ENCODE data around the gene ZDHHC14.
"Not testable (repeated sequence)": the region's sequence is repeated elsewhere in the genome, so short reads cannot be mapped to it uniquely, and the experiment has no call there.

The ZDHHC14 gene

GRCh38 chr6:157679605-157680580 lies 298.9 kb downstream of the ZDHHC14 start:
- no peak for DNase-seq

GRCh38 chr6:157681041-157681650 lies 300.2 kb downstream of the ZDHHC14 start:
- no peak for DNase-seq

GRCh38 chr6:157682856-157683481 lies 302.0 kb downstream of the ZDHHC14 start:
- DNase-seq: no peak

- no peak for DNase-seq
Observed at GRCh38 chr6:157683707-157684106, 302.7 kb downstream of the ZDHHC14 start.

GRCh38 chr6:157684620-157685299 lies 303.8 kb downstream of the ZDHHC14 start:
- DNase-seq: no peak

GRCh38 chr6:157685596-157686280 lies 304.7 kb downstream of the ZDHHC14 start:
- no peak for DNase-seq

GRCh38 chr6:157688275-157688959 lies 307.4 kb downstream of the ZDHHC14 start:
- no peak for DNase-seq

- DNase-seq: peak; percentile 58
Observed at GRCh38 chr6:157688960-157689599, 308.1 kb downstream of the ZDHHC14 start.

GRCh38 chr6:157689875-157690274 lies 308.9 kb downstream of the ZDHHC14 start:
- DNase-seq: no peak

GRCh38 chr6:157690441-157691210 lies 309.6 kb downstream of the ZDHHC14 start:
- no peak for DNase-seq

GRCh38 chr6:157691621-157692020 lies 310.6 kb downstream of the ZDHHC14 start:
- DNase-seq: not testable (repeated sequence)

GRCh38 chr6:157693867-157694266 lies 312.9 kb downstream of the ZDHHC14 start:
- DNase-seq: no peak

GRCh38 chr6:157695301-157696040 lies 314.5 kb downstream of the ZDHHC14 start:
- no peak for DNase-seq

GRCh38 chr6:157699777-157700636 lies 319.0 kb downstream of the ZDHHC14 start:
- DNase-seq: no peak

GRCh38 chr6:157706351-157706750 lies 325.4 kb downstream of the ZDHHC14 start:
- DNase-seq: not testable (repeated sequence)

GRCh38 chr6:157706883-157707282 lies 325.9 kb downstream of the ZDHHC14 start:
- DNase-seq: no peak

- no peak for DNase-seq
Observed at GRCh38 chr6:157707576-157707975, 326.6 kb downstream of the ZDHHC14 start.

GRCh38 chr6:157708239-157708638 lies 327.2 kb downstream of the ZDHHC14 start:
- DNase-seq: no peak

GRCh38 chr6:157708933-157709332 lies 327.9 kb downstream of the ZDHHC14 start:
- no peak for DNase-seq

Measured in right hindlimb (tissue), 1 donor.